ENCODE results near the gene MAPK13.

Gene MAPK13

GRCh38 chr6:36139991-36140710 is 9.8 kb downstream of the MAPK13 start:
- Histone ChIP-seq H3K27me3 (ENCODE audit: insufficient read depth, low read length, poor library complexity, severe bottlenecking) (no peaks in the 10 kb centered on the region), H2AFZ (ENCODE audit: low read length) (no peak overlapping the region), H3K4me1 (ENCODE audit: insufficient read depth, low read length, poor library complexity, severe bottlenecking) (peaks cover 13% of the 10 kb centered on the region), H3K4me3 (ENCODE audit: low read length, poor library complexity, severe bottlenecking) (no peak overlapping the region), H3F3A (ENCODE audit: low read depth) (no peaks in the 10 kb centered on the region), H3K79me2 (ENCODE audit: insufficient read depth, low read length) (no peaks in the 10 kb centered on the region), H4K20me1 (ENCODE audit: insufficient read depth, low read length, poor library complexity, severe bottlenecking) (no peaks in the 10 kb centered on the region), H3K9me2 (replicated peaks; ENCODE audit: low read depth, low read length) (no peaks in the 10 kb centered on the region), H3K36me3 (ENCODE audit: insufficient read depth, low read length) (no peaks in the 10 kb centered on the region), H3K9ac (ENCODE audit: low read depth, low read length, poor library complexity, severe bottlenecking) (no peak overlapping the region), H3K4me2 (ENCODE audit: low read depth, low read length, poor library complexity, severe bottlenecking) (no peak overlapping the region), H3K9me3 (ENCODE audit: insufficient read depth, low read depth, low read length) (no peaks in the 10 kb centered on the region)
- TF ChIP-seq EZH2phosphoT487 (IDR thresholded peaks at IDR 0.05; ENCODE audit: borderline replicate concordance) = no peak
- TF ChIP-seq CTCF (conservative IDR thresholded peaks at IDR 0.05; ENCODE audit: low read length) = no peak

GRCh38 chr6:36141091-36141490 is 10.8 kb downstream of the MAPK13 start:
- no peaks in the 10 kb centered on the region for H3K79me2 ChIP-seq (ENCODE audit: insufficient read depth, low read length)
- no peak overlapping the region for H3K4me2 ChIP-seq (ENCODE audit: low read depth, low read length, poor library complexity, severe bottlenecking)
- H3K9ac ChIP-seq (ENCODE audit: low read depth, low read length, poor library complexity, severe bottlenecking) = no peak overlapping the region
- H3F3A ChIP-seq (ENCODE audit: low read depth) = no peaks in the 10 kb centered on the region
- no peaks in the 10 kb centered on the region for H3K36me3 ChIP-seq (ENCODE audit: insufficient read depth, low read length)
- no peaks in the 10 kb centered on the region for H3K9me3 ChIP-seq (ENCODE audit: insufficient read depth, low read depth, low read length)
- H2AFZ ChIP-seq (ENCODE audit: low read length) = no peak overlapping the region
- H4K20me1 ChIP-seq (ENCODE audit: insufficient read depth, low read length, poor library complexity, severe bottlenecking) = no peaks in the 10 kb centered on the region
- peaks cover 13% of the 10 kb centered on the region for H3K4me1 ChIP-seq (ENCODE audit: insufficient read depth, low read length, poor library complexity, severe bottlenecking)
- no peak overlapping the region for H3K4me3 ChIP-seq (ENCODE audit: low read length, poor library complexity, severe bottlenecking)
- no peaks in the 10 kb centered on the region for H3K9me2 ChIP-seq (replicated peaks; ENCODE audit: low read depth, low read length)
- no peaks in the 10 kb centered on the region for H3K27me3 ChIP-seq (ENCODE audit: insufficient read depth, low read length, poor library complexity, severe bottlenecking)
- TF ChIP-seq CTCF (conservative IDR thresholded peaks at IDR 0.05; ENCODE audit: low read length) = no peak
- no peak for TF ChIP-seq EZH2phosphoT487 (IDR thresholded peaks at IDR 0.05; ENCODE audit: borderline replicate concordance)

- no peaks in the 10 kb centered on the region for H3K79me2 ChIP-seq (ENCODE audit: insufficient read depth, low read length)
- H3K36me3 ChIP-seq (ENCODE audit: insufficient read depth, low read length) = no peaks in the 10 kb centered on the region
- H2AFZ ChIP-seq (ENCODE audit: low read length) = no peak overlapping the region
- H3K9me2 ChIP-seq (replicated peaks; ENCODE audit: low read depth, low read length) = no peaks in the 10 kb centered on the region
- H3K4me3 ChIP-seq (ENCODE audit: low read length, poor library complexity, severe bottlenecking) = no peak overlapping the region
- no peak overlapping the region for H3K9ac ChIP-seq (ENCODE audit: low read depth, low read length, poor library complexity, severe bottlenecking)
- no peak for TF ChIP-seq CTCF (conservative IDR thresholded peaks at IDR 0.05; ENCODE audit: low read length)
- TF ChIP-seq EZH2phosphoT487 (IDR thresholded peaks at IDR 0.05; ENCODE audit: borderline replicate concordance) = no peak
- no peaks in the 10 kb centered on the region for H3K27me3 ChIP-seq (ENCODE audit: insufficient read depth, low read length, poor library complexity, severe bottlenecking)
- H4K20me1 ChIP-seq (ENCODE audit: insufficient read depth, low read length, poor library complexity, severe bottlenecking) = no peaks in the 10 kb centered on the region
- no peak overlapping the region for H3K4me2 ChIP-seq (ENCODE audit: low read depth, low read length, poor library complexity, severe bottlenecking)
- no peaks in the 10 kb centered on the region for H3K9me3 ChIP-seq (ENCODE audit: insufficient read depth, low read depth, low read length)
- H3F3A ChIP-seq (ENCODE audit: low read depth) = no peaks in the 10 kb centered on the region
- H3K4me1 ChIP-seq (ENCODE audit: insufficient read depth, low read length, poor library complexity, severe bottlenecking) = peaks cover 20% of the 10 kb centered on the region
Observed at GRCh38 chr6:36141961-36142360, 11.6 kb downstream of the MAPK13 start.
